ENCODE results near the gene ZFP69.
A peak's percentile ranks its signal among the peaks of the same experiment; 100 is the strongest.
"Not testable (repeated sequence)": the region's sequence is repeated elsewhere in the genome, so short reads cannot be mapped to it uniquely, and the experiment has no call there.

ZFP69 gene

DNA sequence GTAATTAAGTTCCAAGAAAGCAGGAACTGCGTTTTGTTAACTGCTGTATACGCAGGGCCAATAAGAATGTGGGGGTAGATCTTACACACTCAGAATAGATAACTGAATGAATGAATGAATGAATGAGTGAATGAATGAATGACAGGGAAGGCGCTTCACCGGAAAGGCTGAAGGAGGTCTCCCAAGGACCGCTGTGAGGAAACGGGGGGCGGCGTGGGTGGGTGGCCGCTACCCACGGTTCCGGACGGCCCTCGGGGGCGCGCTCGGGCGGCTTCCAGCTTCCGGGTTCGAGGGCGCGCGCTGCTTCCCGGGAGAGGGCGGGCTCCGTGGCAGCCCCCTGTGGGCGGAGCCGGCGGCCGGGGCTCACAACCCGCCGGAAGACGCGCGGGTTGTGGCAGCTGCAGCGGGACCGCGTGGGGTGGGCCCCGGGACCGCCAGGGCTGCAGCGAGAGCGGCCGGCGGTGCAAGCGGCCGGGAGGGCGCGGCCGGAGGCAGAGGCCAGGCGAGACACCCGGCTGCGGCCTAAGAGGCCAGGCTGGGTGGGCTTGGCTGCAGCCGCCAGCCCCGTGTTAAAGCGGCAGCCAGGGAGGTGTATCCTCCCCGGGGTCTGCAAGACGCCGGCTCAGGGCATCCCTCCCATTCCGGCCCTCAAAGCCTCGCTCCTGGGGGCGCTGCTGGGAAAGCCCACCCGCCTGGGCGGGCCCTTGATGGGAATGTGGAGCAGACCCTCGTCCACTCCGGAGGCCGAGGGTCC lies at the start of gene ZFP69:
Gene ZFP69 (plus strand): TSS at position 367 of the 754 bp plus-strand sequence. CDS start 2,072 bp downstream, outside the sequence.
- peak; percentile 91 for DNase-seq

DNA sequence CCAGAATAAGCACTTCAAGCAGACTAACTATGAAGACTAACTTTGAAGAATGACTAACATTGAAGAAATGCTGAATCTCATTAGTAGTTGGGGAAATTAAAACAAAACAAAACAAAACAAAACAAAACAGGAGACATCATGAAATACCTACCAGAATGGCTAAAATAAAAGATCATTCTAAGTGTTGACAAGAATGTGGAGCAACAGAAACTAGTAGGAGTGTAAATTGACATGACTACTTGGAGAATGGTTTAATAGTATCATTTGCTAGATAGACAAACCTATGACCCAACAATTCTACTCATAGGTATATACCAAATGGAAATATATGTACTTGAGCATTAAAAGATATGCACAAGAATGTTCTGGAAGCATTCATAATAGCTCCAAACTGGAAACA lies 45.7 kb upstream of the ZFP69 start:
- no peak for DNase-seq

DNA sequence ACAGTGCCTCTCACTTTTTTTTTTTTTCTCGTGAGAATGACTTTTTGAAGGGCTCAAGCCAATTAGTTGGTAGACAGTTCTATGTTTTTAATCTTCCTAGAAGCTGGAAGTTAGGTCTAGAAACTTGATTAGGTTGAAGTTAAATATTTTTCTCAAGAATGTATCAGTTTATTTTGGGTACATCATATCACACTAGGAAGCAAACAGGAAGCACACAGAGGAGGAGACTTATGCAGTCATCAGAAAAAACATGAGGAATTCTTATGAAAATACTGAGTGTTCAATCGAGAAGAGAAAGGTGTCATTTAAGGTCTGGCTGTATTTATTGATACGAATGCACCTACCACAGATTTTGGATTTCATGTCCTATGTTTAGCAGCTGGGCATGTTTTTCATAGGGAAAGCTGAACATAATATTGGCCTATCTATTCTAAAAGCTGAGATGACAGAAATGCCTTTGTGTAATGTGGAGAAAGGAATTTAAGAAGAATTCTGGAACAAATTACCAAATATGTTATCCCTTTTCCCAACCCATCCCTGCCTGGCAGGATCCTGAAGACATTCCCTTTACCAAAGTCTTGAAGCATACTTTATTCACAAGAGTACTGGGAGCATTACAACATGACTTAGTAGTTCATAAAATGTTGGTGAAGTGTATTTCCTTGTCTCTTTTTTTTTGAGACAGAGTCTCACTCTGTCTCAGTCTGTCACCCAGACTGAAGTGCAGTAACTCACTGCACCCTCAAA lies 44.3 kb upstream of the ZFP69 start:
- no peak for DNase-seq

DNA sequence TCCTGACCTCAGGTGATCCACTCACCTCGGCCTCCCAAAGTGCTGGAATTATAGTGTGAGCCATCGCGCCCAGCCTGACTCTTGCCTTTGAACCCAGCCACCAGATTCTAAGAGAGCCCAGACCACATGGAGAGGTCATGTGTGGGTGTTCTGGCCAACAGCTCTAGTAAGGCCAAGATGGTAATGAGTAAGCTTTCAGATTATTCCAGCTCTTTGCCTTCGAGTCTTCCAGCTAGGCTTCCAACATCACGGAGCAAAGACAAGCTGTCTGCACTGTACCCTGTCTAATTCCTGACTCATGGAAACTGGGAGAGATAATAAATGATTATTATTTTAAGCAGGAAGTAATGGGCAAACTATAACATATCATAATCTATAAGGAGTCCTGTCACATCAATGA lies 41.6 kb upstream of the ZFP69 start:
- DNase-seq: no peak

DNA sequence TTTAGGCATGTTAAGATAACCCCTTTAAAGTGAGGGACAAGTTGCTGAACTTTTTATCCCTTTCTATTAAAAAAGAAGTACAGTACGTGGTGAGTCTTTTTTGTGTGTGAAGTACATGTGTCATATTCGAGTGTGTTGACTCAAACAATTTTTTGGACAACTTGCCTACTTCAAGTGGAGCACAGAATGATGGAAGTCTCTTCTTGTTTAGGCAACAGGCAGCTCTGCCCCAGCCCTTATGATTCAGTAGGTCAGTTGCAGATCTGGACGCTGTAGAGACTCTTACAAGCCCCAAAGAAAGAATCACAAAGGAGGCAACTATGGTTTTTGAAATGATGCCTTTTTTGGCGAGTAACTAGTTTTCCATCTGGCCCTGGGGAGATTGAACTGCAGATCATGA lies 41.2 kb upstream of the ZFP69 start:
- DNase-seq: no peak

DNA sequence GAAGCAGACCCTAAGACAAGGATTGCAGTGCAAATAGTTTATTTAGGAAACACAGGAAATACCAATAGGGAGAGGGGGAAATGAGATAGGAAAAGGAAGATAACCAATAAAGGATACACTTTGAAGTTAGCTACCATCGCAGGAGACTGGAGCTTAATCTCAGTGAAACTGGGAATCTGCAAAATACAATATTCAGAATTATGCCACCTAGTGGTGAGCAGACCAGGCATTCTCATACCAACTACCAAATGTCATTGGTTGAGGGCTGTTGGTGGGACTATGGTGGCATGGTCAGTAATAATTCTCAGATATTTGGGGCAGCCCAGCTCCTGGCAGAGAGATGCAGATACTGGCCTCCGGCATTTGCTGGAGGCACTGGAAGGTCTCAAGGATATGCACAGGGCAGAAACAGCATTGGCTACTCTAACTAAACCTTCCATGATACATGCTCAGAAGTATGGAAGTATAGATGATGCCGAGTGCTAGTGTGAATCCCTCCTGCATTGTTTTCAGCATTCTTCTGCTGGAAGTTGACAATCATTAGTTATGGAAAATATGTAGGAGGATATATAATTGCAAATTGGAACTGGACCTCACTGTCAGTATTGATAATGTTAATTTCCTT lies 38.6 kb upstream of the ZFP69 start:
- DNase-seq: peak; percentile 50

DNA sequence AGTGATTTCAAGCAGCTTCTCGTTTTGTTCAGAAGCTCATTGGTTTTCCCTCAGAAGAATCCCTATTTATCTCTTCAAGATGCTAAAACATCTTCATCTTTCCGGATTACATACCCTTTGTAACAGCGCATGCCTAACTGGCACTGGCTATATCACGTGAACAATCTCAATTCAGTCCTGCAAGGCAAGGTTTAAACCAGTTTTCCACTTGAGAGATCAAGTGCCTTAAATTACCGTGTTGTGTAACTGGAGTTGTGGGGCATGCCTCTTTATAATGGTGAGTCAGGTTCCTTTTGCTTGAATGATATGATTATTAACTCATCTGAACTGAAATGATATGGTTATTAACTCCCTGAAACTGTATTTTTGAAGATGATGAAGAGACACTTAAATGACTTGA lies 37.8 kb upstream of the ZFP69 start:
- DNase-seq: no peak

DNA sequence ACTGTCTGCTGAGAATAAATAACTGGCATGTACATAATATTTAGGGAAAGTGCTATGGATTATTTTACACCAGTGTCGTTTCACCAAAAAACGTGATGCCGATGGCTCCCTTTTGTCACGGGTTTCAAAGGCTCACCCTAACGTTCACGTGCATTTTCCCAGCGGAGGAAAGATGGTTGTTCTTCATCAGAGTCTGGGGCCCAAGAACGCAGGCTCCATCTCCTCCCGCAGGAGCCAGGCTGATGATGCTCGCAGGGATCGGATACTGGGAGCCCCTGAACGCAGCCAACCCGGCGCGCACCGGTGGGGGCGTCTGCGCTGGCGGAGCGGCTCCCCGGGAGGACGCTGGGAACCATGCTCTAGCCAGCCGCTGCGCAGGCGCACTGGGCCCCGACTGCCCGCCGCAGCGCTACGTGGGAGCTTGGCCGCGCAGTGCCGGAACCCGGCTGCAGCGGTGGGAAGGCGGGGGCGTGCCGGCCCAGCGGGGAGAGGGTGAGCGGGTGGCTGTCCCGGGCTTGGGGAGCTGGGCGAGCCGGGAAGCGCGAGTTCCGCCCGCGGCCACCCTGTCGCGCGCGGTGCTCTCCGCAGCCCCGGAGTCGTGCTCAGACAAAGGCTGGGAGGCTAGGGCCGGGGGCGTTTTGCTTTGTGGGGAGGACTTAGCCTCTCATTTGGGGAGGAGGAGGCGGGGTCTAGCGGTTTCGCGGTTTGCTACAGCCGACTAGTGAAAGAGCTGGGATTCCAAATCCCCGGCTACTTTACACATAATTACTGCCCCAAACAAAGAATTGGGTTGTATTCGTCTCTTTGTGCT lies 27.2 kb upstream of the ZFP69 start, which contains the start of gene ZFP69B:
Gene ZFP69B (plus strand): TSS at position 793 of the 811 bp plus-strand sequence. CDS start 486 bp downstream, outside the sequence.
- DNase-seq: peak; percentile 97

DNA sequence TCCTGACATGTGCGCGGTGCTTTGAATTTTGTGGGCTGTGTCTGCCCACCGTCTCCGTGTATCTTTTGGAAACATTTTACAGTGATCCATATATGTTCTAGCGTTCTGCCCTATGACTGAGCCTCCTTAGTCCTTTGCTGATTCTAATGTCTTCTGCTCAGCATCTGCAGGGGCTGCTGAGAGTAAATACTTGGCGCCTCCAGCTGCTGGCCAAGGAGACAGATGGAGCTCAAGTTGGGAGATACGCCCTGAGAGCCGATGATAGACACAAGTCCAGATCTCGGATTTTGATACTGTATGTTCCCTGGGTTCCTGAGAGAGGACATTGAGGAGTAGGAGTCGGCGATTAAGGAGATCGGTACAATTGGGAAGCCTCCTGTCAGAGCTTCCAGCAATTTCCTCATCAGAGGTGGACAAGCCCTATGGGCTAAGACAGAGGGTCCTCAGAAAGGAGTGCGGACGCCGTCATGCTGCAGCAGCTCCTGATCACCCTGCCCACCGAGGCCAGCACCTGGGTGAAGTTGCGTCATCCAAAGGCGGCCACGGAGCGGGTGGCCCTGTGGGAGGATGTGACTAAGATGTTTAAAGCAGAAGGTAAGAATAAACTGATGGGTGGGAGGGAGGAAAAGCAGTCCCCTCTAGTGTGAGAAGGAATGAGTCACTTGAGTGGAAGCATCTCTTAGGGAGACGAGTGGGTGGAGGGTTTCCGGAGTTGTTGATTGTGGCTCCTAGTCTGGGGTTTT lies 26.4 kb upstream of the ZFP69 start:
- no peak for DNase-seq

DNA sequence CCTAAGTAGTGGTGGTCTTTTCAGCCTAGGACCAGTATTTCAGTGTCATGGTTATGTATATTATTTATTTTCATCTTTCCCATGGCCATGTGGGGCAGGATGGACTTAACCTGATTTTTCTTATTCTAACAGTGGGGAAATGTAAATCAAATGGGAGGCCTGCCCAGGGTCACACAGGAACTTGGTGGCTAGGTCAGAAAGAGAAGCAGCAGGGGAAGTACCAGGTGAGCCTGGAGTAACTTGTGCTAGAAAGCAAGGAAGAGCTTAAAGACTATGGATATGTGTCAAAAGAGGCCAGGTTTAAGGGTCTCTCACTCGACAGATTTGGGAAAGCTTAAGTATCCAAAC lies 25.9 kb upstream of the ZFP69 start:
- DNase-seq: no peak

DNA sequence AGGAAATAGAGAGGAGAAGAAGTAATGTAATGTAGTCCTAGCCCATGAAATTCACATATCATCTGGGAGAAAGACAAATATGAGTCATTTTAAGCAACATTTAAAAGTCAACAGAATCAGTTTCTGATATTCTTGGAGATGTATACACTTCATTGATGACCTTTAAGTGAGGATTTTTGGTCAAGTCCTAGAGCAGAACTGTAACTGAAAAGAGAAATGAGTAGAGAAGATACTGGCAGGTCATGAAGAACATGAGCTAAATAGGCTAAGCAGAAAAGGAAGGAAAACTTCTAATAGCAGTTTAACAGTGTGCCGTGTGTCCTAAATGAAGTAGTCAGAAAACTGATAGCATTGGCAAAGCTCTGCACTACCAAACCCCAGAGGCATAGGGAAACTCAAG lies 22.2 kb upstream of the ZFP69 start:
- no peak for DNase-seq

DNA sequence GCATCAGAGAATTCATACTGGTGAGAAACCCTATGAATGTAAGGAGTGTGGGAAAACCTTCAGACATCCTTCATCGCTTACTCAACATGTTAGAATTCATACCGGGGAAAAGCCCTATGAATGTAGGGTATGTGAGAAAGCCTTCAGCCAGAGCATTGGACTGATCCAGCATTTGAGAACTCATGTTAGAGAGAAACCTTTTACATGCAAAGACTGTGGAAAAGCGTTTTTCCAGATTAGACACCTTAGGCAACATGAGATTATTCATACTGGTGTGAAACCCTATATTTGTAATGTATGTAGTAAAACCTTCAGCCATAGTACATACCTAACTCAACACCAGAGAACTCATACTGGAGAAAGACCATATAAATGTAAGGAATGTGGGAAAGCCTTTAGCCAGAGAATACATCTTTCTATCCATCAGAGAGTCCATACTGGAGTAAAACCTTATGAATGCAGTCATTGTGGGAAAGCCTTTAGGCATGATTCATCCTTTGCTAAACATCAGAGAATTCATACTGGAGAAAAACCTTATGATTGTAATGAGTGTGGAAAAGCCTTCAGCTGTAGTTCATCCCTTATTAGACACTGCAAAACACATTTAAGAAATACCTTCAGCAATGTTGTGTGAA lies 14.0 kb upstream of the ZFP69 start:
- peak; percentile 31 for DNase-seq

DNA sequence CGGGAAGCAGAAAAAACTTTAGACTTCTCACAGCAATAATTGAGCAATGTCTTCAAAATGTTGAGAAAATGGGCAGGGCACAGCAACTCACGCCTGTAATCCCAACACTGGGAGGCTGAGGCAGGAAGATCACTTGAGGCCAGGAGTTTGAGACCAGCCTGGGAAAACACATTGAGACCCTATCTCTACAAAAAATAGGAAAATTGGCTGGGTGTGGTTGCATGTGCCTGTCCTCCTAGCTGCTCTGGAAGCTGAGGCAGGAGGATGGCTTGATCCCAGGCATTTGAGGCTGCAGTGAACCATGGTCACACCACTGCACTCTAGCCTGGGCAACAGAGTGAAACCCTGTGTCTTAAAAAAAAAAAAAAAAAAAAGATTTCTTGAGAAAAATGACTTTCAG lies 7.8 kb upstream of the ZFP69 start:
- no peak for DNase-seq

DNA sequence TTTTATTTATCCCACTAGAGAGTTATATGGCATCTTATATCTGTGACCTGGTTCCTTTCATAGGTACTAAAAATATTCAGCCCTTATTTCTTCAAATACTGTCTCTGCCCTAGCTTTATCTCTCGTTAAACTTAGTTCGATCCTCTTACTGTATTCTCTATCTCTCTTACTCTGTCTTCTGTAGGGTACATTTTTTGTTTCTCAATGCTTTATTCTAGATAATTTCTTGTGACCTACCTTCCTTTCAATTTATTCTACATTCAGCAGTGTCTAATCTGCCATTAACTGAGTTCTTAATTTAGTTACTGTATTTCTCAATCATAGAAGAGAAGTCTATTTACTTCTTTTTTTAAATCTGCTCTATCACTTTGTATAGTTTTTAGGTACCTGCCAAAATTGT lies 1.8 kb upstream of the ZFP69 start:
- no peak for DNase-seq

DNA sequence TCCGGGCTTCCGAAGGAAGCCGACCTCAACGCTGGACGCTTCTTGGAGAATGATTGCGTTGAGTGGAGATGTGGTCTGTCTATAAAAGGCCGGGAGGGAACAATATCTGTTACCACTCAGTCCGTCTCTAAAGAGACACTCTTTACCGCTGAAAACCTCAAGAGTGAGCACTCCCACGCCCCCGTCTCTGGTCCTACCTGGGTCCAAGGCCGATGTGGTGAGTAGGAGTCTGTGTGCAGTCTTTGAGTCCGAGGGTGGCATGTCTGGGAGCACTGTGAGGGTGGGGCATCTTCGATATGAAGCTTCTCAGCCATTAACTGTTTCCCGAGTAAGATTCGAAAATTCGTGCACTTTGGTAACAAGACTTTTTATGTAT lies 576 bp downstream of the ZFP69 start:
- no peak for DNase-seq

DNA sequence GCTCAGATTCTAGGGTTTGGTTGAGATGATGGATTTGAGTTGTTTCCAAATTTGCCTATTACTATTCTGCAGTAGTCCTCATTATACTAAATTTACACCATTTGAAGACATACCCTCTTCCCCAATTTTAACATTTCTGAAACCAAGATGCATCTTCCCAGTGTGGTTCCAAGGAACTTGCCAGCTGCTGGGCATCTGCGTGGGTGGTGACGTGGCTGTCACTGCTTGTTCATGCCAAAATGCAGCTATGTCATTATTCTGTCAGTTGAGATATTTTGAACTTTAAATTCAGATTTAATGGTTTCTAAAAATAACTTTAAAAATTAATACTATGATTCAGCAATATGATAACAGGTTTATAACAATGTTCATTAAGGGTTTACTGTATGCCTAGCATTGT lies 1.2 kb downstream of the ZFP69 start:
- DNase-seq: no peak

DNA sequence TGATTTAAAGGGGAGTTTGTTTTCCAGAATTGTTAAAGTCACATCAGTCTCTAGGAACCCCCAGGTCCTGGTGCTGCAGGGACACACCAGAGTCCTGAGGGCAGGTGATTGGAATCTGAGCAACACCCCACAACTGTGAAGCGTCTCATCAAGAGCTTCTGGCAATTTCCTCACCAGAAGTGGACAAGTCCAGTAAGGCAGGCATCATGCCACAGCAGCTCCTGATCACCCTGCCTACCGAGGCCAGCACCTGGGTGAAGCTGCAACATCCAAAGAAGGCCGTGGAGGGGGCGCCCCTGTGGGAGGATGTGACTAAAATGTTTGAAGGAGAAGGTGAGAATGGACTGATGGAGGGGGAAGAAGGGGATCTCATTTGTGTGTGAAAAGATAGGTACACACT lies 2.1 kb downstream of the ZFP69 start:
- DNase-seq: no peak

DNA sequence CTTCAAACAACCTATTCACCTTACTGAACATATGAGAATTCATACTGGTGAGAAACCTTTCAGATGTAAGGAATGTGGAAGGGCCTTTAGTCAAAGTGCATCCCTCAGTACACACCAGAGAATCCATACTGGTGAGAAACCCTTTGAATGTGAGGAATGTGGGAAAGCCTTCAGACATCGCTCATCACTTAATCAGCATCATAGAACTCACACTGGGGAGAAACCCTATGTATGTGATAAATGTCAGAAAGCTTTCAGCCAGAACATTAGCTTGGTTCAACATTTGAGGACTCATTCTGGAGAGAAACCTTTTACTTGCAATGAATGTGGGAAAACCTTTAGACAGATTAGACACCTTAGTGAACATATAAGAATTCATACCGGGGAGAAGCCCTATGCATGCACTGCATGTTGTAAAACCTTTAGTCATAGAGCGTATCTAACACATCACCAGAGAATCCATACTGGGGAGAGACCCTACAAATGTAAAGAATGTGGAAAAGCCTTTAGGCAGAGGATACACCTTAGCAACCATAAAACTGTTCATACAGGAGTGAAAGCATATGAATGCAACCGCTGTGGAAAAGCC lies 18.3 kb downstream of the ZFP69 start:
- peak; percentile 12 for DNase-seq

DNA sequence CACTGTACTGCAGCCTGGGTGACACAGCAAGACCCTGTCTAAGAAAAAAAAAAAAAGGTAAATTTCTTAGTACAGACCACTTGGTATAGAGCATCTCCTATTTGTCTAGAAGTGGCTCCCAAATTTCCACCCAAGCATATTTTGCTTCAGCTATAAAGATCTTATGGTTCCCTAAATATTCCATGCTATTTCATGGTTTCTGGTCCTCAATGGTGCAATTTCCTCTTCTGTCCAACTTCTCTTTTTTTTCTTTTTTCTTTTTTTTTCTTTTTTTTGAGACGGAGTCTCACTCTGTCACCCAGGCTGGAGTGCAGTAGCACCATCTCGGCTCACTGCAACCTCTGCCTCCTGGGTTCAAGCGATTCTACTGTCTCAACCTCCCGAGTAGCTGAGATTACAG lies 25.6 kb downstream of the ZFP69 start:
- DNase-seq: not testable (repeated sequence)

DNA sequence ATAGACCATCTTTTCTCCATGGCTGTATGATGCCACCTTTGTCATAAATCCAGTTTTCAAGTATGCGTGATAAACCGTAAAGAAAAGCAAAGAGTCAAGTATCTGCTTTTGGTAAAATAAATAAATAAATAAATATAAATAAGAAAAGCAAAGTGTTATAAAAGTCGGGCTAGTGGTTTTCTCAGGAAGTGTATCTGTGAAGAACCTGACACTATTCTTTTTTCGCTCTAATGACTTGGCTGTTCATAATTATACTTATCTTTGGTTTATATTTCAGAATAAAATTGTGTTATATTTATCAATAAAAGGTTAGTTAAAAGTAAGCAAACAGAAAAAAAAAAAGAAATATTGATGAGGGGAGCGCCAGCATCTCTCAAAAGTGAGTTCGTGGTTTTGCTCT lies 30.9 kb downstream of the ZFP69 start:
- DNase-seq: peak; percentile 18

All from eye (tissue), 1 donor.